ENCODE data around the gene CCDC194.

- TF ChIP-seq CTCF (IDR thresholded peaks at IDR 0.05) (peak; percentile 50), EZH2phosphoT487 (IDR thresholded peaks at IDR 0.05) (no peak), EZH2 (IDR thresholded peaks at IDR 0.05) (peak; percentile 10)
Observed at GRCh38 chr19:17389957-17390664, 3.9 kb downstream of the CCDC194 start.

Data from neural progenitor cell (in vitro differentiated cells).